HEK293 (cell line): Measurements from ENCODE around the gene DDIAS.
A peak's percentile ranks its signal among the peaks of the same experiment; 100 is the strongest.

Experiments used
- CTCF ChIA-PET: fragments of 350-600 bp; formaldehyde crosslinking; extraction: SDS; loops from one replicate; lab custom pipeline; 2021; ENCODE audit warnings: antibody characterized with exemption; lab: Yijun Ruan, JAX
- POLR2A ChIA-PET: fragments of 300-600 bp; formaldehyde crosslinking; extraction: SDS; loops from one replicate; lab custom pipeline; 2020; ENCODE audit warnings: antibody characterized with exemption, inconsistent platforms; lab: Yijun Ruan, JAX
- H3K27ac ChIP-seq: fragments of 200-500 bp; sonication (Bioruptor generic); 2 replicates; pipeline ENCODE4 v1.5.1; 2014; ENCODE audit warnings: low read depth, low read length, control low read depth, inconsistent platforms; ENCODE audit errors: extremely low read depth
- H3K36me3 ChIP-seq, 2 experiments: fragments of 200-500 bp in 1 of 2; sonication (Bioruptor generic) in 1 of 2; 1 replicate in 1 of 2; 2 replicates in 1 of 2; pipeline ENCODE4 v1.5.1; 2014 to 2017; ENCODE audit warnings: inconsistent platforms in 2 of 2, low read length in 2 of 2; ENCODE audit not compliant: control insufficient read depth in 2 of 2, insufficient read depth in 1 of 2
- H3K4me1 ChIP-seq: fragments of 200-500 bp; sonication (Bioruptor generic); 2 replicates; pipeline ENCODE4 v1.5.1; 2014; ENCODE audit warnings: mild to moderate bottlenecking, low read length, inconsistent platforms; ENCODE audit not compliant: control insufficient read depth, insufficient read depth
- H3K4me3 ChIP-seq: 2 replicates; pipeline ENCODE4 v1.5.1; 2011; ENCODE audit warnings: low read depth, mild to moderate bottlenecking, control low read depth, low read length, moderate library complexity
- H3K9me3 ChIP-seq: fragments of 200-500 bp; sonication (Bioruptor generic); 2 replicates; pipeline ENCODE4 v1.5.1; 2014; ENCODE audit warnings: low read depth, low read length, inconsistent platforms; ENCODE audit not compliant: control insufficient read depth, insufficient read depth
- EGR2 ChIP-seq: fragments of 450-650 bp; formaldehyde crosslinking; IDR thresholded peaks from 2 replicates; pipeline ENCODE4 v1.5.1; 2016; ENCODE audit warnings: low read depth, missing biosample characterization, missing genetic modification characterization
- HOXC10 ChIP-seq: sonication (generic); formaldehyde crosslinking; IDR thresholded peaks from 2 replicates; pipeline ENCODE4 v1.8.1; 2023; ENCODE audit warnings: mild to moderate bottlenecking, missing genetic modification reagents
- OVOL3 ChIP-seq: fragments of 450-650 bp; formaldehyde crosslinking; IDR thresholded peaks from 2 replicates; pipeline ENCODE4 v1.5.1; 2016; ENCODE audit warnings: missing biosample characterization, missing genetic modification characterization
- SETDB1 ChIP-seq: IDR thresholded peaks from one replicate; pipeline ENCODE4 v1.6.1; 2017; ENCODE audit warnings: mild to moderate bottlenecking, low read length, moderate library complexity, mixed read lengths; ENCODE audit not compliant: insufficient read length
- ZEB2 ChIP-seq: fragments of 450-650 bp; formaldehyde crosslinking; IDR thresholded peaks from 2 replicates; pipeline ENCODE4 v1.5.1; 2016; ENCODE audit warnings: missing biosample characterization, missing genetic modification characterization
- ZFP41 ChIP-seq: fragments of 450-650 bp; formaldehyde crosslinking; IDR thresholded peaks from 2 replicates; pipeline ENCODE4 v1.5.1; 2016; ENCODE audit warnings: missing biosample characterization, missing genetic modification characterization, borderline replicate concordance
- ZNF157 ChIP-seq: fragments of 450-650 bp; formaldehyde crosslinking; IDR thresholded peaks from 2 replicates; pipeline ENCODE4 v1.5.1; 2016; ENCODE audit warnings: missing biosample characterization, missing genetic modification characterization
- ZNF223 ChIP-seq: fragments of 450-650 bp; formaldehyde crosslinking; IDR thresholded peaks from 2 replicates; pipeline ENCODE4 v1.5.1; 2016; ENCODE audit warnings: missing biosample characterization, missing genetic modification characterization
- ZNF248 ChIP-seq: fragments of 450-650 bp; formaldehyde crosslinking; IDR thresholded peaks from 2 replicates; pipeline ENCODE4 v1.5.1; 2017; ENCODE audit warnings: missing biosample characterization, missing genetic modification characterization
- ZNF350 ChIP-seq: fragments of 450-650 bp; formaldehyde crosslinking; IDR thresholded peaks from 2 replicates; pipeline ENCODE4 v1.5.0; 2017; ENCODE audit warnings: missing biosample characterization, mild to moderate bottlenecking, missing genetic modification characterization
- ZNF423 ChIP-seq: fragments of 450-650 bp; formaldehyde crosslinking; IDR thresholded peaks from 2 replicates; pipeline ENCODE4 v1.5.1; 2016; ENCODE audit warnings: missing biosample characterization, missing genetic modification characterization
- ZNF529 ChIP-seq: fragments of 450-650 bp; formaldehyde crosslinking; IDR thresholded peaks from 2 replicates; pipeline ENCODE4 v1.5.1; 2017; ENCODE audit warnings: missing genetic modification characterization, missing biosample characterization; ENCODE audit not compliant: insufficient replicate concordance
- ZNF548 ChIP-seq: fragments of 450-650 bp; formaldehyde crosslinking; IDR thresholded peaks from 2 replicates; pipeline ENCODE4 v1.5.1; 2016; ENCODE audit warnings: missing biosample characterization, missing genetic modification characterization
- ZNF654 ChIP-seq: fragments of 450-650 bp; formaldehyde crosslinking; IDR thresholded peaks from 2 replicates; pipeline ENCODE4 v1.5.1; 2016; ENCODE audit warnings: low read depth, missing biosample characterization, missing genetic modification characterization
- ZNF768 ChIP-seq: fragments of 450-650 bp; formaldehyde crosslinking; IDR thresholded peaks from 2 replicates; pipeline ENCODE4 v1.5.1; 2018; ENCODE audit warnings: missing biosample characterization, mild to moderate bottlenecking, missing genetic modification characterization
- ZNF776 ChIP-seq: fragments of 450-650 bp; formaldehyde crosslinking; IDR thresholded peaks from 2 replicates; pipeline ENCODE4 v1.5.0; 2017; ENCODE audit warnings: missing biosample characterization, missing genetic modification characterization, borderline replicate concordance
- ZNF791 ChIP-seq: fragments of 450-650 bp; formaldehyde crosslinking; IDR thresholded peaks from 2 replicates; pipeline ENCODE4 v1.5.1; 2016; ENCODE audit warnings: missing biosample characterization, missing genetic modification characterization
- ZNF837 ChIP-seq: fragments of 450-650 bp; formaldehyde crosslinking; IDR thresholded peaks from 2 replicates; pipeline ENCODE4 v1.5.1; 2016; ENCODE audit warnings: missing biosample characterization, missing genetic modification characterization
- TF ChIP-seq, protein P1 (sequence below): fragments of 450-650 bp; formaldehyde crosslinking; IDR thresholded peaks from 2 replicates; pipeline ENCODE4 v1.5.1; 2016; ENCODE audit warnings: missing biosample characterization, missing genetic modification characterization, borderline replicate concordance
- TF ChIP-seq, protein P2 (sequence below): fragments of 450-650 bp; formaldehyde crosslinking; IDR thresholded peaks from 2 replicates; pipeline ENCODE4 v1.5.1; 2016; ENCODE audit warnings: missing biosample characterization, missing genetic modification characterization
- TF ChIP-seq, protein P3 (sequence below): fragments of 450-650 bp; formaldehyde crosslinking; IDR thresholded peaks from 2 replicates; pipeline ENCODE4 v1.5.1; 2017; ENCODE audit warnings: missing biosample characterization, mild to moderate bottlenecking, missing genetic modification characterization, moderate library complexity
- TF ChIP-seq, protein P4 (sequence below): fragments of 450-650 bp; formaldehyde crosslinking; IDR thresholded peaks from 2 replicates; pipeline ENCODE4 v1.5.1; 2017; ENCODE audit warnings: missing biosample characterization, missing genetic modification characterization
- TF ChIP-seq, protein P5 (sequence below): fragments of 450-650 bp; formaldehyde crosslinking; IDR thresholded peaks from 2 replicates; pipeline ENCODE4 v1.5.0; 2017; ENCODE audit warnings: missing biosample characterization, missing genetic modification characterization, borderline replicate concordance

DDIAS gene

DNA sequence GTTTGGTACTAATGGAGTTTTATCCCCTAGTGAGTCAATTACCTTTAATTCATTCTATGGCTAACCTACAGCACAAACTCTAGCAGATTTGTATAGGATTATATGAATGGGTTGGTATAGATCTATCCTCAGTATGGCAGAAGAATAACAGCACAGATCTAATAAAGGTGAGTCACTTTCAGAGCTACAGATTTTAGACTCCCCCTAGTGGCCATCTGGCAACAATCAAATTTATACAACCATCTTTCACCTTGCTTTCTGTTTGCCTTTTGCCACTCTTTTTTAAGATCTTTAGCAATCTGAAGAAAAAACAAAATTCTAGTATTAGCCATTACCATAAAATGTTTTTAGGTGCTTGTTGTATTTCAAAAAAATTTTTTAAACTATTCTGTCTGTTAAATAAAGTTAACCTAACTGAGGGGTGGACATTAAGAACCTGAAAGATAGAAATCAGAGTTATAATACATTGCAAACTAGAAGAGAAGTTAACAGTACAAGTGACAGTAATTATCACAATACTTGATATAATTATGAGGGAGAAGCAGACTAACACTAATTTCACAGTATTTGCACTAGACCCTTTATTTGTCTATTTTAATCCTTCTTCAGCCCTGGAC lies 25.8 kb downstream of the DDIAS start:
- TF ChIP-seq ZNF837 (tag by site-specific recombination) (no peak), ZNF654 (tag by site-specific recombination) (peak; percentile 33), ZNF548 (no peak)
- no peaks in the 10 kb centered on the region for H3K9me3 ChIP-seq
- peaks cover 4 to 16% of the 10 kb centered on the region in 2 experiments; a peak in 2 of 3 replicates for H3K36me3 ChIP-seq
- CTCF ChIA-PET: interaction anchor here (0.6 to 1.7 kb wide), 15 partner anchors 11 to 879 kb away, joined by 3 to 6 read pairs (median 4); no protein-coding TSS in a partner anchor
- H3K4me1 ChIP-seq: no peaks in the 10 kb centered on the region
- POLR2A ChIA-PET: interaction anchor here (1.0 kb wide), 2 partner anchors 26 to 144 kb away, joined by 3 to 4 read pairs; partner anchors contain the start of genes DDIAS and RAB30
- no peak overlapping the region for H3K4me3 ChIP-seq
- no peak overlapping the region for H3K27ac ChIP-seq

DNA sequence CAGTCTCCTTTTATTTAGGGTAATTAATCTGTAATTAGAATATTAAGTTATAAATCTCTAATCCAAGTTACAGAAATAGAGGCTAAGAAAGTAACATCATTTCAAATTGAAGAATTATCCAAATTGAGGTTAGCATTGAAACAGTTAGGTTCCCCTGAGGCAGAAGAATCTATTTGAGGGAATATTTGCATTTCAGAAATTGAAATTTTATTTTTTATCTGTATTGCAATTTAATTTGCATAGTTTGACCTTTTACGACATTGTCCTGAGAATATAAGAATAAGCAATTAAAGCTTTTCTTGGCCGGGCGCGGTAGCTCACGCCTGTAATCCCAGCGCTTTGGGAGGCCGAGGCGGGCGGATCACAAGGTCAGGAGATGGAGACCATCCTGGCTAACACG lies 27.6 kb downstream of the DDIAS start:
- CTCF ChIA-PET: interaction anchor here (0.7 to 1.2 kb wide), 3 partner anchors 62 to 147 kb away, joined by 3 to 6 read pairs (median 6); no protein-coding TSS in a partner anchor
- TF ChIP-seq, protein P1, sequence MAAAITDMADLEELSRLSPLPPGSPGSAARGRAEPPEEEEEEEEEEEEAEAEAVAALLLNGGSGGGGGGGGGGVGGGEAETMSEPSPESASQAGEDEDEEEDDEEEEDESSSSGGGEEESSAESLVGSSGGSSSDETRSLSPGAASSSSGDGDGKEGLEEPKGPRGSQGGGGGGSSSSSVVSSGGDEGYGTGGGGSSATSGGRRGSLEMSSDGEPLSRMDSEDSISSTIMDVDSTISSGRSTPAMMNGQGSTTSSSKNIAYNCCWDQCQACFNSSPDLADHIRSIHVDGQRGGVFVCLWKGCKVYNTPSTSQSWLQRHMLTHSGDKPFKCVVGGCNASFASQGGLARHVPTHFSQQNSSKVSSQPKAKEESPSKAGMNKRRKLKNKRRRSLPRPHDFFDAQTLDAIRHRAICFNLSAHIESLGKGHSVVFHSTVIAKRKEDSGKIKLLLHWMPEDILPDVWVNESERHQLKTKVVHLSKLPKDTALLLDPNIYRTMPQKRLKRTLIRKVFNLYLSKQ (tag by site-specific recombination): no peak
- TF ChIP-seq ZEB2 (tag by site-specific recombination): no peak
- no peak for TF ChIP-seq ZNF223 (tag by site-specific recombination)
- TF ChIP-seq ZNF350 (tag by site-specific recombination): no peak
- no peak for TF ChIP-seq ZNF548
- TF ChIP-seq EGR2: no peak
- TF ChIP-seq ZNF776 (tag by site-specific recombination): no peak
- no peak for TF ChIP-seq SETDB1
- TF ChIP-seq ZNF768 (tag by site-specific recombination): no peak
- TF ChIP-seq ZNF791: no peak
- TF ChIP-seq, protein P2, sequence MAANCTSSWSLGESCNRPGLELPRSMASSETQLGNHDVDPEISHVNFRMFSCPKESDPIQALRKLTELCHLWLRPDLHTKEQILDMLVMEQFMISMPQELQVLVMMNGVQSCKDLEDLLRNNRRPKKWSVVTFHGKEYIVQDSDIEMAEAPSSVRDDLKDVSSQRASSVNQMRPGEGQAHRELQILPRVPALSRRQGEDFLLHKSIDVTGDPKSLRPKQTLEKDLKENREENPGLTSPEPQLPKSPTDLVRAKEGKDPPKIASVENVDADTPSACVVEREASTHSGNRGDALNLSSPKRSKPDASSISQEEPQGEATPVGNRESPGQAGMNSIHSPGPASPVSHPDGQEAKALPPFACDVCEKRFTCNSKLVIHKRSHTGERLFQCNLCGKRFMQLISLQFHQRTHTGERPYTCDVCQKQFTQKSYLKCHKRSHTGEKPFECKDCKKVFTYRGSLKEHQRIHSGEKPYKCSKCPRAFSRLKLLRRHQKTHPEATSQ (tag by site-specific recombination): no peak
- TF ChIP-seq ZNF248 (tag by site-specific recombination): no peak
- no peak for TF ChIP-seq HOXC10 (CRISPR knock-in tag)

DNA sequence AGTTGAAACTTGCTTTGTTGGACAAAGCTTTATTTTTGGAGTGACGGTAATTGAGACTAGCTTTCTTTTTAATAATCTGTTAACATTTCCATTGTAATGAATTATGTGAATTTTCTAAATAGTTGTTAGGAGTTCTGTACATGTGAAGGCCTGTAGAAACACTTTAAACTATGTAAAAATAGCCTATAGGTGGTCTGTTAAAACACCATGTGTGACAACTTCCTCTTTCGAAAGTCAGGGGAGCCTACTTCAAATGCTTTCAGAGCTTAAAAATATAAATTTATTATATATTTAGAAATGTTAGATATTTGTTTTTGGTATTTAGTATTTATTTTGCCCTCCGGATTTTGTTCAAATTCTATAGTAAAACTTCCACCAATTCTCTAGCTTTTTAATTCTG lies 28.7 kb downstream of the DDIAS start:
- Histone ChIP-seq H3K9me3 (no peaks in the 10 kb centered on the region), H3K4me1 (no peaks in the 10 kb centered on the region), H3K36me3 (peaks cover 4 to 44% of the 10 kb centered on the region in 2 experiments; a peak in 2 of 3 replicates), H3K27ac (no peak overlapping the region), H3K4me3 (no peak overlapping the region)
- ChIA-PET CTCF (interaction anchor here (0.9 to 1.2 kb wide), 4 partner anchors 63 to 154 kb away, joined by 3 to 6 read pairs (median 4); no protein-coding TSS in a partner anchor), POLR2A (no interaction called here)
- TF ChIP-seq, protein P3, sequence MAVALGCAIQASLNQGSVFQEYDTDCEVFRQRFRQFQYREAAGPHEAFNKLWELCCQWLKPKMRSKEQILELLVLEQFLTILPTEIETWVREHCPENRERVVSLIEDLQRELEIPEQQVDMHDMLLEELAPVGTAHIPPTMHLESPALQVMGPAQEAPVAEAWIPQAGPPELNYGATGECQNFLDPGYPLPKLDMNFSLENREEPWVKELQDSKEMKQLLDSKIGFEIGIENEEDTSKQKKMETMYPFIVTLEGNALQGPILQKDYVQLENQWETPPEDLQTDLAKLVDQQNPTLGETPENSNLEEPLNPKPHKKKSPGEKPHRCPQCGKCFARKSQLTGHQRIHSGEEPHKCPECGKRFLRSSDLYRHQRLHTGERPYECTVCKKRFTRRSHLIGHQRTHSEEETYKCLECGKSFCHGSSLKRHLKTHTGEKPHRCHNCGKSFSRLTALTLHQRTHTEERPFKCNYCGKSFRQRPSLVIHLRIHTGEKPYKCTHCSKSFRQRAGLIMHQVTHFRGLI (tag by site-specific recombination): no peak
- no peak for TF ChIP-seq ZNF423 (tag by site-specific recombination)
- TF ChIP-seq ZNF157 (tag by site-specific recombination): no peak
- no peak for TF ChIP-seq ZFP41 (tag by site-specific recombination)
- TF ChIP-seq ZNF791: no peak
- TF ChIP-seq ZNF529 (tag by site-specific recombination): no peak
- TF ChIP-seq, protein P4, sequence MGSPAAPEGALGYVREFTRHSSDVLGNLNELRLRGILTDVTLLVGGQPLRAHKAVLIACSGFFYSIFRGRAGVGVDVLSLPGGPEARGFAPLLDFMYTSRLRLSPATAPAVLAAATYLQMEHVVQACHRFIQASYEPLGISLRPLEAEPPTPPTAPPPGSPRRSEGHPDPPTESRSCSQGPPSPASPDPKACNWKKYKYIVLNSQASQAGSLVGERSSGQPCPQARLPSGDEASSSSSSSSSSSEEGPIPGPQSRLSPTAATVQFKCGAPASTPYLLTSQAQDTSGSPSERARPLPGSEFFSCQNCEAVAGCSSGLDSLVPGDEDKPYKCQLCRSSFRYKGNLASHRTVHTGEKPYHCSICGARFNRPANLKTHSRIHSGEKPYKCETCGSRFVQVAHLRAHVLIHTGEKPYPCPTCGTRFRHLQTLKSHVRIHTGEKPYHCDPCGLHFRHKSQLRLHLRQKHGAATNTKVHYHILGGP: no peak
- TF ChIP-seq, protein P5, sequence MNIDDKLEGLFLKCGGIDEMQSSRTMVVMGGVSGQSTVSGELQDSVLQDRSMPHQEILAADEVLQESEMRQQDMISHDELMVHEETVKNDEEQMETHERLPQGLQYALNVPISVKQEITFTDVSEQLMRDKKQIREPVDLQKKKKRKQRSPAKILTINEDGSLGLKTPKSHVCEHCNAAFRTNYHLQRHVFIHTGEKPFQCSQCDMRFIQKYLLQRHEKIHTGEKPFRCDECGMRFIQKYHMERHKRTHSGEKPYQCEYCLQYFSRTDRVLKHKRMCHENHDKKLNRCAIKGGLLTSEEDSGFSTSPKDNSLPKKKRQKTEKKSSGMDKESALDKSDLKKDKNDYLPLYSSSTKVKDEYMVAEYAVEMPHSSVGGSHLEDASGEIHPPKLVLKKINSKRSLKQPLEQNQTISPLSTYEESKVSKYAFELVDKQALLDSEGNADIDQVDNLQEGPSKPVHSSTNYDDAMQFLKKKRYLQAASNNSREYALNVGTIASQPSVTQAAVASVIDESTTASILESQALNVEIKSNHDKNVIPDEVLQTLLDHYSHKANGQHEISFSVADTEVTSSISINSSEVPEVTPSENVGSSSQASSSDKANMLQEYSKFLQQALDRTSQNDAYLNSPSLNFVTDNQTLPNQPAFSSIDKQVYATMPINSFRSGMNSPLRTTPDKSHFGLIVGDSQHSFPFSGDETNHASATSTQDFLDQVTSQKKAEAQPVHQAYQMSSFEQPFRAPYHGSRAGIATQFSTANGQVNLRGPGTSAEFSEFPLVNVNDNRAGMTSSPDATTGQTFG: no peak
- no peak for TF ChIP-seq OVOL3 (tag by site-specific recombination)

More for the DNA sequence above, 27.6 kb downstream of the DDIAS start:
- Histone ChIP-seq H3K4me3 (no peak overlapping the region), H3K9me3 (no peaks in the 10 kb centered on the region), H3K27ac (no peak overlapping the region), H3K36me3 (peaks cover 4 to 33% of the 10 kb centered on the region in 2 experiments; a peak in 2 of 3 replicates), H3K4me1 (no peaks in the 10 kb centered on the region)
- POLR2A ChIA-PET: no interaction called here
